Cardiac septum (tissue), 1 donor: Measurements from ENCODE around the gene KLLN. TPM values are rescaled to one million over a fixed set of nuclear protein-coding genes. Genes with fewer than 3 reads are reported as not detected.
"Not testable (repeated sequence)": the region's sequence is repeated elsewhere in the genome, so short reads cannot be mapped to it uniquely, and the experiment has no call there.

ENCODE experiments used
- DNase-seq: peaks from one replicate; pipeline ENCODE4 v3.0.0-alpha.2; 2020; ENCODE audit warnings: low spot score
- intact Hi-C: fragments of 100-400 bp; cut with DNase I; formaldehyde crosslinking; loops from one replicate; pipeline ENCODE4 v1.14.0; 2022
- long read RNA-seq: library from polyadenylated mRNA; unstranded; transcript quantifications from one replicate; pipeline ENCODE4 v2.0.0, GENCODE V29; 2021
- total RNA-seq: library from RNA; stranded (reverse); fragmentation: NEBNext Ultra II Directional; extraction: Animal tissue kit (Norgen Biotek cat#: 25700); gene quantifications from one replicate; pipeline ENCODE4 v1.2.1, GENCODE V29; 2021
- donor health status: DM: no; HTN: no; CAD: no.

KLLN gene
- 0.24 TPM for total RNA-seq
- long read RNA-seq, result 0 reads

- intact Hi-C loops, result loop anchor here (2.0 to 5.0 kb wide), 3 partner anchors 46 to 689 kb away; partner anchors contain the start of gene ATAD1
- DNase-seq, result peak; percentile 96
Observed at GRCh38 chr10:87863053-87863943, at the start of gene KLLN, which contains the start of gene PTEN. Gene KLLN (minus strand): TSS chr10:87863533. CDS start chr10:87862487, 1,046 bp downstream. Gene PTEN (plus strand): TSS chr10:87863625. CDS start chr10:87864470, 845 bp downstream.

DNA sequence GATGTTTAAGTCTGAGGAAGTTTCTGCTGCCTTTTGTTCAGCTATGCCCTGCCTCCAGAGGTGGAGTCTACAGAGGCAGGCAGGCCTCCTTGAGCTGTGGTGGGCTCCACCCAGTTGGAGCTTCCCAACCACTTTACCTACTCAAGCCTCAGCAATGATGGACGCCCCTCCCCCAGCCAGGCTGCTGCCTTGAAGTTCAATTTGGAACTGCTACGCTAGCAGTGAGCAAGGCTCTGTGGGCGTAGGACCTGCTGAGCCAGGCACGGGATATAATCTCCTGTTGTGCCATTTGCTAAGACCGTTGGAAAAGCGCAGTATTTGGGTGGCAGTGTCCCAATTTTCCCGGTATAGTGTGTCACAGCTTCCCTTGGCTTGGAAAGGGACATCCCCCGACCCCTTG, 40.1 kb upstream of the KLLN start:
- intact Hi-C loops, DNase-seq: not testable (repeated sequence)

- DNase-seq, intact Hi-C loops: not testable (repeated sequence)
Observed at GRCh38 chr10:87897957-87898356, 34.6 kb upstream of the KLLN start.

DNA sequence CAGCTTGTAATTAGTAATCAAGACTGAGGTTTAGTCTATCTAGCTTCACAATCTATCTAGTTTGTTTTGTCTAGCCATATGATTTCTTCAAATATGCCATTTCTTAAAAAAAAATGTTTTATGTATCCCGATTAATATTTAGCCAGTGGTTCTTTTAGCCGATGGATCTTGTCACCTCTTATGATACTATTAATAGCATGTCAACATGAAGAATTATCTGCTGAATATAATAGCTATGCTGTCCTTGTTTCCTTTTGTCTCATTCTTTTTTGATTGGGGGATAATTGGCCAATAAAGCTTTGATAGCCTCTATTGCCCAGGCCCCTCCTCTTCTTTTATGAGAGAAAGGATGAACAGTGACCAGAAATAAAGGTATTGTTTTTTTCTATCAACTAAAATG, 32.9 kb upstream of the KLLN start:
- intact Hi-C loops, result no loop called here
- DNase-seq, result no peak

DNA sequence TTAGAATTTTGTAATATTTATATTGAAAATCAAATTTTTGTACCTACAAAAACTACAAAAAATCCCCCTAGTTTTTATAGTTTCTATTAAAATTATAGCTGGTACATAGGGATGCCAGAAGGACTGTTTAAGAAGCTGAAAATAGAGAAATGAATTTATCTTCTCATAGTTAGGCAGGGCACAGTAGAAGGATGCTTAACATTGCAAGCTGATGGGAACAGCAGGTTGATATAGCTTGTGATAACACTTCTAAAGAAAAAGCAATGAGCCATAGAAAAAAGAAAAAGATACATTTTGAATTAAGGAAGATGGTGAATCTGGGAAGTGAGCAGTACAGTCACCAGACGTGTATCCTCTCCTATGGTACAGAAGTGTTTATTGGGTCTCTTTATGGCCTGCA, 32.1 kb upstream of the KLLN start:
- intact Hi-C loops, result no loop called here
- no peak for DNase-seq

- intact Hi-C loops, result no loop called here
- no peak for DNase-seq
Observed at GRCh38 chr10:87887548-87888289, 24.4 kb upstream of the KLLN start.

GRCh38 chr10:87887146-87887545, 23.8 kb upstream of the KLLN start:
- intact Hi-C loops, result no loop called here
- DNase-seq, result no peak

GRCh38 chr10:87886635-87887034, 23.3 kb upstream of the KLLN start:
- no peak for DNase-seq
- intact Hi-C loops, result no loop called here

GRCh38 chr10:87882555-87883294, 19.4 kb upstream of the KLLN start:
- intact Hi-C loops, result no loop called here
- DNase-seq, result no peak

DNA sequence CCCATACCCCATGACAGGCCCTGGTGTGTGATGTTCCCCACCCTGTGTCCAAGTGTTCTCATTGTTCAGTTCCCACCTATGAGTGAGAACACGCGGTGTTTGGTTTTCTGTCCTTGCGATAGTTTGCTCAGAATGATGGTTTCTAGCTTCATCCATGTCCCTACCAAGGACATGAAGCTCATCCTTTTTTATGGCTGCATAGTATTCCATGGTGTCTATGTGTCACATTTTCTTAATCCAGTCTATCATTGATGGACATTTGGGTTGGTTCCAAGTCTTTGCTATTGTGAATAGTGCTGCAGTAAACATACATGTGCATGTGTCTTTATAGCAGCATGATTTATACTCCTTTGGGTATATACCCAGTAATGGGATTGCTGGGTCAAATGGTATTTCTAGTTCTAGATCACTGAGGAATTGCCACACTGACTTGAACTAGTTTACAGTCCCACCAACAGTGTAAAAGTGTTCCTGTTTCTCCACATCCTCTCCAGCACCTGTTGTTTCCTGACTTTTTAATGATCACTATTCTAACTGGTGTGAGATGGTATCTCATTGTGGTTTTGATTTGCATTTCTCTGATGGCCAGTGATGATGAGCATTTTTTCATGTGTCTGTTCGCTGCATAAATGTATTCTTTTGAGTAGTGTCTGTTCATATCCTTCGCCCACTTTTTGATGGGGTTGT, 18.2 kb upstream of the KLLN start:
- DNase-seq, intact Hi-C loops: not testable (repeated sequence)

- no peak for DNase-seq
- intact Hi-C loops, result no loop called here
Observed at GRCh38 chr10:87880336-87880735, 17.0 kb upstream of the KLLN start.

GRCh38 chr10:87878664-87879459, 15.5 kb upstream of the KLLN start:
- DNase-seq, result no peak
- intact Hi-C loops, result loop anchor here (10.0 kb wide), 1 partner anchor 66 kb away; no protein-coding TSS in a partner anchor

DNA sequence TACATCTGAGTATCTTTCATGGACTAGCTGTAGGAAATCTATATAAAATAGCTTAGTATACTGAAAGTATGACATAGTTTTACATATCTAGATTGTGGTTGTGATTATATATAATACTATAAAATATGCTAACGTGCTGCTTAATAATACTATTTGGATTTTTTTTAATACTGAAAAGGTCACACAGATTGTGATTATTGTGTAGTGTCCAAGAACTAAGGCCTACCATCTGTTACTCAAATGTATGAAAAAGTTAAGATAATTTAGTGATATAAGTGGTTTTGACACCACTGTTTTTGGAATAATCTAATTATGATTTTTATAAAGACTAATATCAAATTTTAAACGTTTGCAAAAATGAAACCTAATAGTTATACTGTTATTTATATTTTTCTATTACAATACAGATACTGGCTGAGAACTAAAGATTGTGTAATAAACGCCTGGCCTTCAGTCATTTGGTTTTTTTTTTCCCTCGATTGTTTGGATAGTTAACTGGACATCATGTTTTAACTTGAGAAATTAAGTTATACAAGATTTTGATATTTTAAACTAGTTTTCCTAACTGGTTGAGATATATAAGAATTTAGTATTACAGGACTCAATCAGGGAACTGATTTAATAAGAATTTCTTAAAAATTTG, 12.7 kb upstream of the KLLN start:
- intact Hi-C loops, result loop anchor here (10.0 kb wide), 1 partner anchor 69 kb away; no protein-coding TSS in a partner anchor
- DNase-seq, result no peak

DNA sequence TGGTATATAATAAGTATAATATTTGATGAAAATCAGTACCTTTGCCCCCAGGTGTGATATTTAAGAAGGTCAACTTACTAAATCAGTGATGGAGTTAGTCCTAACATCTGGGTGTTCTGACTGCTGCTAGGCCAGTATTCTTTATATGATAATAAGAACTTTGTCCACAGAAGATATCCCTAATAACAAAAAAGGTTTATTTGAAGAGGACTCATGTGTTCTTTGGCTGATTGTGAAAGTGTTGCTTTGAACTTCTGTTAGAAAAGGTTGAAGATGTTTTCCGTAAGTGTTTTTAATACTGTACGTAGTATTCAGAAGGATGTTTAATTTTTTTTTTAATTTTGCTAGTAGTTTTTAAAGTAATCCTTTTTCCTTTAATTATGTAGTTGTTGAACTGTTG, 10.3 kb upstream of the KLLN start:
- no peak for DNase-seq
- intact Hi-C loops, result loop anchor here (10.0 kb wide), 1 partner anchor 71 kb away; no protein-coding TSS in a partner anchor

DNA sequence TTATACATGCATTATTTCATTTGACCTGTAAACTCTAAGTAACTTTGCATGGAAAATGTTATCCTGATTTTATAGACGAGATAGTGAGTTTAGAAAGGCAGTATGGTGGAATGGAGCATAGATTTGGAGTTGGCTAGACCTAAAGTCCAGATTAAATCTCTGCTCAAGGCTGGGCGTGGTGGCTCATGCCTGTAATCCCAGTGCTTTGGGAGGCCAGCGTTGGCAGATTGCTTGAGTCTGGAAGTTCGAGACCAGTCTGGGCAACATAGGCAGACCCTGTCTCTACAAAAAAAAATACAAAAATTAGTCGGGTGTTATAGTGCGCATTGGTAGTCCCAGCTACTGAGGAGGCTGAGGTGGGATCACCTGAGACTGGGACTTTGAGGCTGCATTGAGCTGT, 9.5 kb upstream of the KLLN start:
- intact Hi-C loops, result loop anchor here (10.0 kb wide), 1 partner anchor 72 kb away; no protein-coding TSS in a partner anchor
- DNase-seq, result no peak

GRCh38 chr10:87869773-87870551, 6.6 kb upstream of the KLLN start:
- no peak for DNase-seq
- intact Hi-C loops, result loop anchor here (10.0 kb wide), 1 partner anchor 75 kb away; no protein-coding TSS in a partner anchor

DNA sequence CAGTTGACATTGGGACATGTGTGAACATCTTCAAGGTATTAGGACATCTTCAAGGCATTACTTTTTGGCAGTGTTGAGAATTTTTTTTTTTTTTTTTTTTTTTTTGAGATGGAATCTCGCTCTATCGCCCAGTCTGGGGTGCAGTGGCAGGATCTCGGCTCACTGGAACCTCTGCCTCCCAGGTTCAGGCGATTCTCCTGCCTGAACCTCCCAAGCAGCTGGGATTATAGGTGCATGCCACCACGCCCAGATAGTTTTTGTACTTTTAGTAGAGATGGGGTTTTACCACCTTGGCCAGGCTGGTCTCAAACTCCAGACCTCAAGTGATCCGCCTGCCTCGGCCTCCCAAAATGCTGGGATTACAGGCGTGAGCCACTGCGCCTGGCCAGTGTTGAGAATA, 5.8 kb upstream of the KLLN start:
- intact Hi-C loops, DNase-seq: not testable (repeated sequence)
